SIG-M5 treated with dmso at 0.1 percent for 504 hours (cell line): ENCODE data around the gene HIF1AN.
"Not testable (repeated sequence)": the region's sequence is repeated elsewhere in the genome, so short reads cannot be mapped to it uniquely, and the experiment has no call there.

Source experiments
- DNase-seq: peaks from one replicate; lab custom pipeline; 2025; ENCODE audit not compliant: unreplicated experiment; lab: John Stamatoyannopoulos, UW

Gene HIF1AN

DNA sequence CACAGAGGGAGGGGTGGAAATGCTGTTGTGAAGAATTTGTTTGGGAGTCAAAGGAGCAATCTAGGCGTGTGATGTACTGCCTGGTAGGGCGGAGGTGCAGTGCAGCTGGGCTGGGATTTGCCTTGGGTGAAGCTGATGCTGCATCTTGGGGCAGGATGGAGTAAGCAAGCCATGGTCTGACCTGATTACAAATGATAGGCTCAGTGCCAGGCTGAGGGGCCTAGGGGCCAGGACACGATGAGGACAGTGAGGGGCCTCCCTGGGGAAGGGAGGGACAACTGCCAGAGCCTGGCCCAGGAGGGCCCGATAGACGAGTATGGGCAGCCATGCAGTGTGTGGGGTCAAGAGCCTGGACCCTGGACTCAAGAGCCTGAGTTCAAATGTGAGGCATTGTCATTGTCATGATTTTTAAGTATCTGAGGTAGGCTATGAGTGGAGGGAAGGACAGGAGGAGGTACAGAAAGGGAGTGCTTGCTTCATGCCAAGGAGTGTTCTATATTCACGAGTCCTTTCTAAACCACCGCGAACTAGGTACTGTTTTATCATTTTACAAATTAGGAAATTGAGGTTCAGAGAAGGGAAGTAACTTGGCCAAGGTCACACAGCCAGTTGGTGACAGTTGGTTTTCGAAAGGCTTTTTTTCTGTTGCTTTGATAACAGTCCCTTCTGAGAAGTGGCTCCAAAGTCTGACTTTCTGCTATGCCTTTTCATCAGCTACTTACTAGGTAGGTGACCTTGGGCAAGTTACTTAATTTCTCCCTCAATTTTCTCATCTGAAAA, 29.7 kb downstream of the HIF1AN start:
- DNase-seq = no peak

GRCh38 chr10:100566561-100566960, 30.8 kb downstream of the HIF1AN start:
- DNase-seq = no peak

DNA sequence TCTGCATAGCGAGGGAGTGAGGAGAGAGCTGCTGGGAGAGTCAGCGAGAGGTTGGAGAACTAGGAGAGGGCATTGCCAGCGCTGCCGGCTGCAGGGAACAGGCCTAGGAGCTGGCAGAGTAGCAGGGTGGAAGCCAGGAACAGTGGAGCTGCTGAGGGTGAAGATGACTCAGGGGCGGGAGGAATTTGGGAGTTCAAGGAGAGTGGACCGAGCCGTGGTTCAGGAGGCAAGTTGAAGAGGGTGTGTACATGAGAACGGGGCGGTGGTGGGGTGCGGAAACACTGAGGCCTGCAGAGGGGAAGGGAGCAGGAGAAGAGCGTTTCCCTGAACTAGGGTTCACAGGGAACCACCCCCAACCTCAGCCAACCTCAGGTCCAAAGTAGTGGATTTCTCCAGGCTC, 31.5 kb downstream of the HIF1AN start:
- DNase-seq = no peak

- no peak for DNase-seq
Measured at GRCh38 chr10:100567826-100568225, 32.1 kb downstream of the HIF1AN start.

- no peak for DNase-seq
Measured at GRCh38 chr10:100568912-100569311, 33.2 kb downstream of the HIF1AN start.

GRCh38 chr10:100569687-100570481, 34.1 kb downstream of the HIF1AN start:
- no peak for DNase-seq

GRCh38 chr10:100570506-100570905, 34.8 kb downstream of the HIF1AN start:
- DNase-seq = no peak

- DNase-seq = no peak
Measured at GRCh38 chr10:100571084-100571856, 35.5 kb downstream of the HIF1AN start.

DNA sequence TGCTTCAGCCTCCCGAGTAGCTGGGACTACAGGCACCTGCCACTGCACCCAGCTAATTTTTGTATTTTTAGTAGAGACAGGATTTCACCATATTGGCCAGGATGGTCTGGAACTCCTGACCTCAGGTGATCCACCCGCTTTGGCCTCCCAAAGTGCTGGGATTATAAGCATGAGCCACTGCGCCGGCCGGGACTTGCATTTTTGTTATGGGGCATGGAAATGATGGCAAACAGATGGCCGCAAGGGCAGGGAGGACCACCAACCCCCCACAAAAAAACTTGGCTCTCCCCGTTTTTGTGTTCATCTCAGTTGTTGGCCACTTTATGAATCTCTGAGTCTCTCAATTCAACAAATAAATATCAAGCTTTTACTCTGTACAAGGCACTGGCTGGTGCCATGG, 39.4 kb downstream of the HIF1AN start:
- DNase-seq = not testable (repeated sequence)

- no peak for DNase-seq
Measured at GRCh38 chr10:100575585-100576281, 40.0 kb downstream of the HIF1AN start.

GRCh38 chr10:100576282-100576635, 40.5 kb downstream of the HIF1AN start:
- DNase-seq = no peak

DNA sequence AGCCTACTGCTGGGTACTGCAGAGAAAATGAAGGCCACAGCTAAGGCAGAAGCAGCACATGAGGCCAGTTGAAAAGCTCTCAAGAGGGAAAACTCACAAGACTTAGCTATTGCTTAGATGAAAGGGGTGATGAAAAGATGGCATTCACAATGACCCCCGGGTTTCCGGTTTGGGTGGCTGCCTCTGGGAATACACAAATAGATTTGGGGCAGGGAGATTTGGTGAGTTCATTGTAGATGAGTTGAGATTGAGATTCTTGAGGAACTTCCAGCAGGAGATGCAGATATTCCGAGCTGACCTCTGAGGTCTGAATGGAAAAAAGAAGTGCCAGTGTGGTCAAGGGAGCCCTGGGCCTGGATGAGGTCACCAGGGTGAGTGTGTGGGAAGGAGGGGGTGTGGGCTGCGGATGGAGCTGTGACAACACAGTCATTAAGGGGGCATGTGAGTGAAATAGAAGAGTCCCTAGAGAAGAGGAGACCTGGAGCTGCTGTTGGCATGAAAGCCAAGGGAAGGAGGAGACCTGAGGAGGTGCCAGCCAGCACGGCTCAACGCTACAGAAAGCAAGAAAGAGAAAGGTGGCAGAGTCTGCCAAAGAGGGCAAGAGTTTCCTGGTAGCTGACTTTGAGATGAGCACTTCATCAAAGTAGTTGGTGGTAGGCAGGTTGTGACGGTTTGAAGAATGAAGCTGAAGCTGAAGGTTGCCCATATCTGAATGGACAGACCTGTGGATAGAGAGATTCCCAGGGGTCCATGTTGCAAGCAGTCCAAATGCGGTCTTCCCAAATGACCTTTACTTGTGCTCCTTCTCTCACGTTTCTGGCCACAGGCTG, 43.7 kb downstream of the HIF1AN start:
- DNase-seq = no peak

- no peak for DNase-seq
Measured at GRCh38 chr10:100586959-100587358, 51.2 kb downstream of the HIF1AN start.

GRCh38 chr10:100598166-100598565, 62.4 kb downstream of the HIF1AN start:
- DNase-seq = no peak

DNA sequence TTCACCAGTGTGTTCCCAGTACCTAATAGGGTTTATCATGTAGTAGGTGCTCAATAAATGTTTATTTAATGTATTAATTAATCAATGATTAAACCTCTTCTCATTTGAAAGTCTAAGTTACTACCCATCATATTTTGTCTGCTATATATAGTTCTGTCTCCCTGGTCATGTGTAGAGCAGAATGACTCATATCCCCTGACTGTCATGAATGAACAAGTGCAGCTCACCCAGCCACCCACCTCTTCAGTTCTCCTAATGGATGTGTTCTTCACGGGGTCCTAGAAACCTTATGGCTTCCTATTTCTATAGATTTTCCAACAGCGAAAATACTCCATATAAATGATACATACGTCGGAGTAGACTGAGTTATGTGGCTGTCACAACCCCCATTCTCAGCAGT, 64.5 kb downstream of the HIF1AN start:
- no peak for DNase-seq

DNA sequence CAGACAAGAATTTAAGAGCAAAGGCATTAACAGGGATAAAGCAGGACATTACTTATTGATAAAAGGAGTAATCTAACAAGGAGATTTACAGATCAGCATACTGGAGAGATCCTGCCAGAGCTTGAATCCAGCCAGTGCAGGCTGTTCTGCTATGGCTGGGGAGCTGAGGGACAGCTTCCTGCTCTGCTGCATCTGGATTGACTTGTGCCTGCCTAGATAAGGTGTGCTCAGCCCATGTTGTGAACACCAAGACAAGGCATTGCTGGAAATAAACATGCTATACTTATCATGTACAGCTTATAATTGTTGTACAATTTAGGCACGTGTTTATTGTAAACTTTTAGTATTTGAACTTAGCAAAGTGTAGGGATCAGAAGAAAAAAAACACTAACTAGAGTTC, 71.7 kb downstream of the HIF1AN start:
- no peak for DNase-seq
